WTC11 (cell line): Measurements from ENCODE around the gene ZCCHC7. TPM values are rescaled to one million over a fixed set of nuclear protein-coding genes. Genes with fewer than 3 reads are reported as not detected.

Experiments used
- ATAC-seq: fragments of 200-7000 bp; cut with Tn5 transposase; 2 replicates; pipeline ENCODE4 v1.10.0; 2021; ENCODE audit warnings: mild to moderate bottlenecking, moderate library complexity
- CTCF ChIA-PET: fragments of 300-600 bp; sonication (Branson Sonifier 250); formaldehyde crosslinking; loops from one replicate; lab custom pipeline; 2021; ENCODE audit warnings: antibody characterized with exemption; lab: Charles Lee
- POLR2A ChIA-PET: fragments of 350-600 bp; sonication (Branson Sonifier 250); formaldehyde crosslinking; loops from one replicate; lab custom pipeline; 2021; ENCODE audit warnings: antibody characterized with exemption; lab: Charles Lee
- DNase-seq: peaks from one replicate; pipeline ENCODE4 v3.0.0; 2021; ENCODE audit warnings: low spot score
- H3K27ac Mint-ChIP-seq: 2 replicates; pipeline ENCODE4 v1.8.0; 2021; ENCODE audit warnings: mixed read lengths
- H3K27me3 Mint-ChIP-seq: 2 replicates; pipeline ENCODE4 v1.8.0; 2021; ENCODE audit warnings: low read depth, mild to moderate bottlenecking, moderate library complexity, mixed read lengths
- H3K36me3 Mint-ChIP-seq: 2 replicates; pipeline ENCODE4 v1.8.0; 2021; ENCODE audit warnings: mixed read lengths
- H3K4me1 Mint-ChIP-seq: 2 replicates; pipeline ENCODE4 v1.8.0; 2022; ENCODE audit warnings: mixed read lengths
- H3K4me3 Mint-ChIP-seq: 2 replicates; pipeline ENCODE4 v1.8.0; 2021; ENCODE audit warnings: mild to moderate bottlenecking, moderate library complexity, mixed read lengths
- H3K9me3 Mint-ChIP-seq: 2 replicates; pipeline ENCODE4 v1.8.0; 2021; ENCODE audit warnings: mixed read lengths
- AR ChIP-seq: fragments of 250-450 bp; sonication (Bioruptor Pico); IDR thresholded peaks from 2 replicates; pipeline ENCODE4 v1.9.0; 2021; ENCODE audit warnings: mild to moderate bottlenecking
- ATF1 ChIP-seq: sonication (generic); formaldehyde crosslinking; IDR thresholded peaks from 2 replicates; pipeline ENCODE4 v1.8.1; 2023; ENCODE audit warnings: mild to moderate bottlenecking, moderate library complexity, missing genetic modification reagents
- CDX4 ChIP-seq: fragments of 250-450 bp; sonication (Bioruptor Pico); IDR thresholded peaks from 2 replicates; pipeline ENCODE4 v1.9.0; 2021; ENCODE audit warnings: moderate library complexity, mild to moderate bottlenecking, inconsistent platforms, borderline replicate concordance
- E2F4 ChIP-seq: sonication (generic); formaldehyde crosslinking; IDR thresholded peaks from 2 replicates; pipeline ENCODE4 v1.8.1; 2022; ENCODE audit warnings: low read depth, mild to moderate bottlenecking, moderate library complexity, missing genetic modification reagents, borderline replicate concordance
- ETV6 ChIP-seq: sonication (generic); formaldehyde crosslinking; IDR thresholded peaks from 2 replicates; pipeline ENCODE4 v1.8.1; 2022; ENCODE audit warnings: mild to moderate bottlenecking, missing genetic modification reagents
- FOXK1 ChIP-seq: sonication (generic); formaldehyde crosslinking; IDR thresholded peaks from 2 replicates; pipeline ENCODE4 v1.8.0; 2022; ENCODE audit warnings: mild to moderate bottlenecking, moderate library complexity, missing genetic modification reagents
- FOXP1 ChIP-seq: sonication (generic); formaldehyde crosslinking; IDR thresholded peaks from 2 replicates; pipeline ENCODE4 v1.8.0; 2022; ENCODE audit warnings: missing genetic modification reagents, mild to moderate bottlenecking, moderate library complexity, borderline replicate concordance
- FOXP4 ChIP-seq: sonication (generic); formaldehyde crosslinking; IDR thresholded peaks from 2 replicates; pipeline ENCODE4 v1.8.0; 2022; ENCODE audit warnings: mild to moderate bottlenecking, missing genetic modification reagents
- HMGA2 ChIP-seq: fragments of 250-450 bp; sonication (Bioruptor Pico); IDR thresholded peaks from 2 replicates; pipeline ENCODE4 v1.4.0; 2021; ENCODE audit warnings: mild to moderate bottlenecking, moderate library complexity
- MXD4 ChIP-seq: fragments of 250-450 bp; sonication (Bioruptor Pico); IDR thresholded peaks from 2 replicates; pipeline ENCODE4 v1.8.0; 2021; ENCODE audit warnings: mild to moderate bottlenecking, moderate library complexity, borderline replicate concordance
- RELA ChIP-seq: sonication (generic); formaldehyde crosslinking; IDR thresholded peaks from 2 replicates; pipeline ENCODE4 v1.8.1; 2022; ENCODE audit warnings: missing genetic modification reagents, mild to moderate bottlenecking, borderline replicate concordance
- SP1 ChIP-seq: sonication (generic); formaldehyde crosslinking; conservative IDR thresholded peaks from 2 replicates; pipeline ENCODE4 v1.8.1; 2022; ENCODE audit warnings: missing genetic modification reagents
- STAT6 ChIP-seq: sonication (generic); formaldehyde crosslinking; conservative IDR thresholded peaks from 2 replicates; pipeline ENCODE4 v1.8.1; 2023; ENCODE audit warnings: mild to moderate bottlenecking, low read depth, missing genetic modification reagents, moderate library complexity
- TEAD1 ChIP-seq: sonication (generic); formaldehyde crosslinking; IDR thresholded peaks from 2 replicates; pipeline ENCODE4 v1.8.0; 2022; ENCODE audit warnings: mild to moderate bottlenecking, missing genetic modification reagents
- ZBTB21 ChIP-seq: sonication (generic); formaldehyde crosslinking; IDR thresholded peaks from 2 replicates; pipeline ENCODE4 v1.8.1; 2023; ENCODE audit warnings: mild to moderate bottlenecking, missing genetic modification reagents, borderline replicate concordance
- ZNF121 ChIP-seq: sonication (generic); formaldehyde crosslinking; IDR thresholded peaks from 2 replicates; pipeline ENCODE4 v1.8.0; 2023; ENCODE audit warnings: missing genetic modification reagents
- ZNF281 ChIP-seq: sonication (generic); formaldehyde crosslinking; IDR thresholded peaks from 2 replicates; pipeline ENCODE4 v1.8.0; 2023; ENCODE audit warnings: mild to moderate bottlenecking, missing genetic modification reagents
- ZNF396 ChIP-seq: fragments of 250-450 bp; sonication (Bioruptor Pico); IDR thresholded peaks from 2 replicates; pipeline ENCODE4 v1.8.0; 2021; ENCODE audit warnings: mild to moderate bottlenecking, moderate library complexity, borderline replicate concordance
- ZNF512 ChIP-seq: sonication (generic); formaldehyde crosslinking; IDR thresholded peaks from 2 replicates; pipeline ENCODE4 v1.8.1; 2022; ENCODE audit warnings: missing genetic modification reagents, borderline replicate concordance
- ZNF671 ChIP-seq: fragments of 250-450 bp; sonication (Bioruptor Pico); IDR thresholded peaks from 2 replicates; pipeline ENCODE4 v1.8.0; 2021; ENCODE audit warnings: mild to moderate bottlenecking
- total RNA-seq: library from RNA; stranded (reverse); gene quantifications from 3 replicates; pipeline ENCODE4 v1.2.3, GENCODE V29; 2021

Gene ZCCHC7
- total RNA-seq, 1 experiment from 2014 or later = 30.1 TPM

- Mint-ChIP-seq H3K4me1 (peaks cover 81% of the 10 kb centered on the region), H3K4me3 (peak overlapping the region; percentile 54), H3K9me3 (peaks cover 5% of the 10 kb centered on the region), H3K27me3 (no peaks in the 10 kb centered on the region), H3K36me3 (peaks cover 10% of the 10 kb centered on the region), H3K27ac (peak overlapping the region; percentile 99)
- TF ChIP-seq ZNF121 (CRISPR knock-in tag) = peak; percentile 87
- no peak for TF ChIP-seq ZNF671 (CRISPR knock-in tag)
- TF ChIP-seq E2F4 (CRISPR knock-in tag) = no peak
- TF ChIP-seq FOXP4 (CRISPR knock-in tag) = peak; percentile 29; the same call in 1 of the 2 replicates
- no peak for TF ChIP-seq ATF1 (CRISPR knock-in tag)
- TF ChIP-seq RELA (CRISPR knock-in tag) = no peak
- no peak for TF ChIP-seq ZNF512
- TF ChIP-seq TEAD1 = peak; percentile 59; the same call in 1 of the 2 replicates
- TF ChIP-seq ETV6 (CRISPR knock-in tag) = peak; percentile 83
- no peak for TF ChIP-seq STAT6
- TF ChIP-seq AR (CRISPR knock-in tag) = no peak
- peak; percentile 48; the same call in 1 of the 2 replicates for TF ChIP-seq SP1 (CRISPR knock-in tag)
- peak; percentile 87 for TF ChIP-seq ZNF281 (CRISPR knock-in tag)
- no peak for TF ChIP-seq CDX4 (CRISPR knock-in tag)
- peak; percentile 74; the same call in 1 of the 2 replicates for TF ChIP-seq FOXK1 (CRISPR knock-in tag)
- no peak for TF ChIP-seq HMGA2 (CRISPR knock-in tag)
- TF ChIP-seq FOXP1 (CRISPR knock-in tag) = no peak
- TF ChIP-seq ZNF396 (CRISPR knock-in tag) = no peak
- TF ChIP-seq MXD4 (CRISPR knock-in tag) = no peak
- TF ChIP-seq ZBTB21 (CRISPR knock-in tag) = no peak
- ChIA-PET POLR2A (interaction anchor here (1.1 kb wide), 1 partner anchor 42 kb away, joined by 4 read pairs; no protein-coding TSS in a partner anchor), CTCF (interaction anchor here (0.7 to 1.9 kb wide), 9 partner anchors 10 to 271 kb away, joined by 3 to 11 read pairs (median 3); partner anchors contain the start of gene ZCCHC7)
- DNase-seq (peak; percentile 68), ATAC-seq (peak; percentile 97)
These were observed 131.1 kb downstream of the ZCCHC7 start for GRCh38 chr9:37251452-37251851.
